KMS-11 (cell line): ENCODE measurements around the gene KLRF1.

Source experiments
- H2AFZ ChIP-seq: fragments of 200-600 bp; sonication (generic); 2 replicates; pipeline ENCODE4 v1.6.1; 2016; ENCODE audit warnings: antibody characterized with exemption, mixed run types, low read depth
- H3K27ac ChIP-seq: fragments of 200-600 bp; sonication (generic); 2 replicates; pipeline ENCODE4 v1.6.1; 2016; ENCODE audit warnings: mild to moderate bottlenecking, mixed run types
- H3K27me3 ChIP-seq: fragments of 200-600 bp; sonication (generic); 2 replicates; pipeline ENCODE4 v1.6.1; 2017; ENCODE audit warnings: mild to moderate bottlenecking, low read depth, mixed run types, moderate library complexity; ENCODE audit not compliant: insufficient read depth
- H3K36me3 ChIP-seq: fragments of 200-600 bp; sonication (generic); 2 replicates; pipeline ENCODE4 v1.6.1; 2017; ENCODE audit warnings: mild to moderate bottlenecking, mixed run types; ENCODE audit not compliant: insufficient read depth
- H3K4me1 ChIP-seq: fragments of 200-600 bp; sonication (generic); 2 replicates; pipeline ENCODE4 v1.6.1; 2016; ENCODE audit warnings: mild to moderate bottlenecking, low read depth, mixed run types; ENCODE audit not compliant: poor library complexity, severe bottlenecking
- H3K4me2 ChIP-seq: fragments of 200-600 bp; sonication (generic); 2 replicates; pipeline ENCODE4 v1.7.0; 2016; ENCODE audit warnings: mild to moderate bottlenecking, mixed run types
- H3K4me3 ChIP-seq: fragments of 200-600 bp; sonication (generic); IDR thresholded peaks from 2 replicates; pipeline ENCODE4 v1.6.1; 2017; ENCODE audit warnings: low read depth, low read length, mixed read lengths; ENCODE audit not compliant: insufficient read depth
- H3K79me2 ChIP-seq: fragments of 200-600 bp; sonication (generic); 2 replicates; pipeline ENCODE4 v1.6.1; 2016; ENCODE audit warnings: low read depth, mixed run types; ENCODE audit not compliant: insufficient read depth
- H3K9ac ChIP-seq: fragments of 200-600 bp; sonication (generic); 2 replicates; pipeline ENCODE4 v1.6.1; 2016; ENCODE audit warnings: mild to moderate bottlenecking, mixed run types
- H4K20me1 ChIP-seq: fragments of 200-600 bp; sonication (generic); 2 replicates; pipeline ENCODE4 v1.6.1; 2016; ENCODE audit warnings: mild to moderate bottlenecking, mixed run types; ENCODE audit not compliant: insufficient read depth
- CTCF ChIP-seq: fragments of 200-600 bp; sonication (generic); conservative IDR thresholded peaks from 2 replicates; pipeline ENCODE4 v1.6.1; 2017; ENCODE audit warnings: low read depth, mild to moderate bottlenecking, antibody characterized with exemption, low read length, moderate library complexity, mixed read lengths

Gene KLRF1

GRCh38 chr12:9805883-9806282 is 21.4 kb upstream of the KLRF1 start:
- TF ChIP-seq CTCF = no peak
- Histone ChIP-seq H3K4me2 (no peak overlapping the region), H3K36me3 (no peaks in the 10 kb centered on the region), H3K4me3 (no peak overlapping the region), H3K27me3 (no peaks in the 10 kb centered on the region), H3K9ac (no peak overlapping the region), H2AFZ (no peak overlapping the region), H3K4me1 (no peaks in the 10 kb centered on the region), H4K20me1 (no peaks in the 10 kb centered on the region), H3K79me2 (no peaks in the 10 kb centered on the region), H3K27ac (no peak overlapping the region)

GRCh38 chr12:9806714-9807113 is 20.6 kb upstream of the KLRF1 start:
- Histone ChIP-seq H3K9ac (no peak overlapping the region), H2AFZ (no peak overlapping the region), H3K27me3 (no peaks in the 10 kb centered on the region), H3K27ac (no peak overlapping the region), H3K4me1 (no peaks in the 10 kb centered on the region), H3K36me3 (no peaks in the 10 kb centered on the region), H3K79me2 (no peaks in the 10 kb centered on the region), H4K20me1 (no peaks in the 10 kb centered on the region), H3K4me3 (no peak overlapping the region), H3K4me2 (no peak overlapping the region)
- TF ChIP-seq CTCF = no peak

GRCh38 chr12:9808504-9808903 is 18.8 kb upstream of the KLRF1 start:
- Histone ChIP-seq H3K79me2 (no peaks in the 10 kb centered on the region), H3K27ac (no peak overlapping the region), H3K27me3 (no peaks in the 10 kb centered on the region), H3K4me3 (no peak overlapping the region), H4K20me1 (no peaks in the 10 kb centered on the region), H2AFZ (no peak overlapping the region), H3K4me2 (no peak overlapping the region), H3K4me1 (no peaks in the 10 kb centered on the region), H3K36me3 (no peaks in the 10 kb centered on the region), H3K9ac (no peak overlapping the region)
- TF ChIP-seq CTCF = no peak

- Histone ChIP-seq H3K27ac (no peak overlapping the region), H3K9ac (no peak overlapping the region), H3K36me3 (no peaks in the 10 kb centered on the region), H3K4me3 (no peak overlapping the region), H3K4me2 (no peak overlapping the region), H3K4me1 (no peaks in the 10 kb centered on the region), H3K79me2 (no peaks in the 10 kb centered on the region), H4K20me1 (no peaks in the 10 kb centered on the region), H2AFZ (no peak overlapping the region), H3K27me3 (no peaks in the 10 kb centered on the region)
- no peak for TF ChIP-seq CTCF
Measured at GRCh38 chr12:9809338-9809737, 17.9 kb upstream of the KLRF1 start.

- no peak overlapping the region for H3K9ac ChIP-seq
- H3K4me3 ChIP-seq = no peak overlapping the region
- no peaks in the 10 kb centered on the region for H3K79me2 ChIP-seq
- H2AFZ ChIP-seq = no peak overlapping the region
- H3K27me3 ChIP-seq = no peaks in the 10 kb centered on the region
- TF ChIP-seq CTCF = no peak
- no peaks in the 10 kb centered on the region for H3K4me1 ChIP-seq
- H3K4me2 ChIP-seq = no peak overlapping the region
- H3K36me3 ChIP-seq = no peaks in the 10 kb centered on the region
- H4K20me1 ChIP-seq = no peaks in the 10 kb centered on the region
- H3K27ac ChIP-seq = no peak overlapping the region
Measured at GRCh38 chr12:9809866-9810265, 17.4 kb upstream of the KLRF1 start.
